T-cell (primary cell): ENCODE results near the gene GEMIN7. TPM values are rescaled to one million over a fixed set of nuclear protein-coding genes. Genes with fewer than 3 reads are reported as not detected.

ENCODE experiments used
- ATAC-seq, 4 experiments: fragments of 200-7000 bp in 3 of 4; fragments of 150-1000 bp in 1 of 4; cut with Tn5 transposase; replicated peaks in 1 of 4; 1 replicate in 3 of 4; 2 replicates in 1 of 4; pipeline ENCODE4 v1.10.0; 2021; ENCODE audit warnings: moderate library complexity in 3 of 4, mild to moderate bottlenecking in 2 of 4, moderate number of reproducible peaks in 1 of 4
- CTCF ChIA-PET, 2 donors: fragments of 300-600 bp; sonication (Branson Sonifier 250); formaldehyde crosslinking; loops; one replicate each; lab custom pipeline; 2022; ENCODE audit warnings: antibody characterized with exemption in 2 of 2; lab: Charles Lee
- POLR2A ChIA-PET, 2 donors: fragments of 300-600 bp; sonication (Branson Sonifier 250); formaldehyde crosslinking; loops; one replicate each; lab custom pipeline; 2022; ENCODE audit warnings: antibody characterized with exemption in 2 of 2; lab: Charles Lee
- DNase-seq, 35 experiments: peaks; one replicate each; pipeline versions ENCODE4 v3.0.0 to v3.0.0-alpha.2; 2013 to 2023
- H3K27ac ChIP-seq: one replicate; pipeline ENCODE4 v1.5.1; 2013; ENCODE audit warnings: low read length
- H3K27me3 ChIP-seq, 2 experiments: replicated peaks in 1 of 2; 1 replicate in 1 of 2; 2 replicates in 1 of 2; pipeline versions ENCODE4 v1.6.1 to v1.7.0; 2013; ENCODE audit warnings: low read length in 1 of 2, mixed read lengths in 1 of 2; ENCODE audit not compliant: control insufficient read depth in 2 of 2, insufficient read depth in 2 of 2; ENCODE audit errors: extremely low read depth in 1 of 2
- H3K36me3 ChIP-seq, 2 donors: 1 replicate in 1 of 2; 2 replicates in 1 of 2; pipeline versions ENCODE4 v1.6.1 to v1.7.0; 2013; ENCODE audit warnings: low read length in 1 of 2; ENCODE audit not compliant: control insufficient read depth in 2 of 2, insufficient read depth in 1 of 2; ENCODE audit errors: extremely low read depth in 1 of 2
- H3K4me1 ChIP-seq, 2 experiments: 1 replicate in 1 of 2; 2 replicates in 1 of 2; pipeline versions ENCODE4 v1.6.1 to v1.7.0; 2013; ENCODE audit warnings: low read length in 2 of 2, mixed read lengths in 1 of 2; ENCODE audit not compliant: insufficient read depth in 2 of 2, control insufficient read depth in 1 of 2; ENCODE audit errors: extremely low read depth in 1 of 2
- H3K4me3 ChIP-seq, 2 donors: 1 replicate in 1 of 2; 2 replicates in 1 of 2; pipeline versions ENCODE4 v1.5.1 to v1.7.0; 2013; ENCODE audit warnings: mild to moderate bottlenecking in 2 of 2, low read length in 1 of 2, moderate library complexity in 1 of 2; ENCODE audit not compliant: control insufficient read depth in 1 of 2; ENCODE audit errors: extremely low read depth in 1 of 2
- H3K9me3 ChIP-seq: 2 replicates; pipeline ENCODE4 v1.7.0; 2013
- H3K27ac Mint-ChIP-seq, 2 donors: one replicate each; pipeline ENCODE4 v1.8.0; 2020 to 2021; ENCODE audit warnings: mild to moderate bottlenecking in 2 of 2, mixed read lengths in 2 of 2
- H3K27me3 Mint-ChIP-seq, 2 donors: one replicate each; pipeline ENCODE4 v1.8.0; 2021 to 2022; ENCODE audit warnings: mixed read lengths in 2 of 2
- H3K36me3 Mint-ChIP-seq: one replicate; pipeline ENCODE4 v1.8.0; 2021; ENCODE audit warnings: mixed read lengths
- H3K4me1 Mint-ChIP-seq, 3 donors: one replicate each; pipeline ENCODE4 v1.8.0; 2020 to 2022; ENCODE audit warnings: mixed read lengths in 3 of 3, mild to moderate bottlenecking in 1 of 3
- H3K4me3 Mint-ChIP-seq, 3 donors: one replicate each; pipeline ENCODE4 v1.8.0; 2020 to 2022; ENCODE audit warnings: mild to moderate bottlenecking in 3 of 3, mixed read lengths in 3 of 3, moderate library complexity in 3 of 3
- H3K9me3 Mint-ChIP-seq, 3 donors: one replicate each; pipeline ENCODE4 v1.8.0; 2020 to 2022; ENCODE audit warnings: mixed read lengths in 3 of 3
- WGBS: methylation state at CpG from one replicate; pipeline ENCODE4 v1.1.5; 2013; ENCODE audit warnings: missing lambda C conversion rate; ENCODE audit not compliant: insufficient coverage; 5-methylcytosine and 5-hydroxymethylcytosine counted together
- total RNA-seq, 35 experiments: library from RNA in 6 of 35; stranded (reverse) in 6 of 35; fragments of 120-200 nt in 1 of 35; gene quantifications; one replicate each; pipeline versions ENCODE4 v1.2.1 to v1.2.4 and lab custom pipeline; 2013 to 2026

GEMIN7 gene
- total RNA-seq, 5 donors from 2014 or later (not counting 1 experiment from before 2014, with no cell fraction given), result 4.0 to 23.1 (median 22.7) TPM

GRCh38 chr19:45068041-45068440, 11.0 kb upstream of the GEMIN7 start:
- DNase-seq (no peak), ATAC-seq (no peak)
- ChIA-PET CTCF (no interaction called here), POLR2A (interaction anchor here (0.6 kb wide), 2 partner anchors 93 to 1563 kb away, joined by 5 to 6 read pairs; no protein-coding TSS in a partner anchor)
- Histone ChIP-seq H3K4me1 (no peaks in the 10 kb centered on the region), H3K27ac (no peak overlapping the region), H3K9me3 (no peaks in the 10 kb centered on the region), H3K27me3 (no peaks in the 10 kb centered on the region), H3K4me3 (no peak overlapping the region), H3K36me3 (peaks cover 28 to 62% of the 10 kb centered on the region in 2 donors)
- H3K27me3 Mint-ChIP-seq, result no peaks in the 10 kb centered on the region
- H3K36me3 Mint-ChIP-seq, result peaks cover 17% of the 10 kb centered on the region
- H3K4me1 Mint-ChIP-seq, result no peaks in the 10 kb centered on the region
- H3K27ac Mint-ChIP-seq, result no peak overlapping the region
- WGBS, result 80% methylated on average over 1 of the region's 10 CpGs
- H3K4me3 Mint-ChIP-seq, result no peak overlapping the region
- no peaks in the 10 kb centered on the region for H3K9me3 Mint-ChIP-seq

- POLR2A ChIA-PET, result no interaction called here
Measured at GRCh38 chr19:45069056-45069455, 10.0 kb upstream of the GEMIN7 start.

GRCh38 chr19:45070214-45070613, 8.8 kb upstream of the GEMIN7 start:
- H3K4me3 Mint-ChIP-seq, result no peak overlapping the region
- H3K9me3 Mint-ChIP-seq, result no peaks in the 10 kb centered on the region
- Histone ChIP-seq H3K27me3 (no peaks in the 10 kb centered on the region), H3K9me3 (no peaks in the 10 kb centered on the region), H3K4me1 (peaks cover 0 to 9% of the 10 kb centered on the region in 2 experiments), H3K36me3 (peaks cover 21 to 48% of the 10 kb centered on the region in 2 donors), H3K4me3 (no peak overlapping the region), H3K27ac (no peak overlapping the region)
- DNase-seq (no peak), ATAC-seq (no peak)
- H3K27me3 Mint-ChIP-seq, result no peaks in the 10 kb centered on the region
- H3K36me3 Mint-ChIP-seq, result peaks cover 16% of the 10 kb centered on the region
- CTCF ChIA-PET, result no interaction called here
- peaks cover 0 to 8% (median 3%) of the 10 kb centered on the region in 3 donors for H3K4me1 Mint-ChIP-seq
- WGBS, result 91% methylated on average over 5 of the region's 6 CpGs
- POLR2A ChIA-PET, result no interaction called here
- H3K27ac Mint-ChIP-seq, result no peak overlapping the region

More at GRCh38 chr19:45069056-45069455, 10.0 kb upstream of the GEMIN7 start:
- no peaks in the 10 kb centered on the region for H3K4me1 ChIP-seq
- WGBS, result 85% methylated on average over 5 of the region's 13 CpGs
- H3K27me3 ChIP-seq, result no peaks in the 10 kb centered on the region
- no peak overlapping the region for H3K4me3 Mint-ChIP-seq
- no peaks in the 10 kb centered on the region for H3K9me3 Mint-ChIP-seq
- DNase-seq (no peak), ATAC-seq (no peak)
- no peaks in the 10 kb centered on the region for H3K4me1 Mint-ChIP-seq
- peaks cover 28 to 53% of the 10 kb centered on the region in 2 donors for H3K36me3 ChIP-seq
- no peak overlapping the region for H3K4me3 ChIP-seq
- H3K27me3 Mint-ChIP-seq, result no peaks in the 10 kb centered on the region
- H3K36me3 Mint-ChIP-seq, result peaks cover 16% of the 10 kb centered on the region
- H3K9me3 ChIP-seq, result no peaks in the 10 kb centered on the region
- H3K27ac Mint-ChIP-seq, result no peak overlapping the region
- H3K27ac ChIP-seq, result no peak overlapping the region
- CTCF ChIA-PET, result no interaction called here

GRCh38 chr19:45070861-45071544, 8.1 kb upstream of the GEMIN7 start:
- WGBS, result 97% methylated on average over 18 of the region's 19 CpGs
- DNase-seq (no peak), ATAC-seq (no peak)
- Histone ChIP-seq H3K27ac (no peak overlapping the region), H3K4me1 (peaks cover 4 to 17% of the 10 kb centered on the region in 2 experiments), H3K4me3 (no peak overlapping the region), H3K9me3 (no peaks in the 10 kb centered on the region), H3K27me3 (no peaks in the 10 kb centered on the region), H3K36me3 (peaks cover 21 to 41% of the 10 kb centered on the region in 2 donors)
- H3K4me3 Mint-ChIP-seq, result no peak overlapping the region
- H3K9me3 Mint-ChIP-seq, result no peaks in the 10 kb centered on the region
- POLR2A ChIA-PET, result no interaction called here
- H3K36me3 Mint-ChIP-seq, result peaks cover 12% of the 10 kb centered on the region
- CTCF ChIA-PET, result no interaction called here
- H3K4me1 Mint-ChIP-seq, result peaks cover 0 to 12% (median 6%) of the 10 kb centered on the region in 3 donors
- no peak overlapping the region for H3K27ac Mint-ChIP-seq
- no peaks in the 10 kb centered on the region for H3K27me3 Mint-ChIP-seq

GRCh38 chr19:45071545-45071938, 7.5 kb upstream of the GEMIN7 start:
- H3K9me3 ChIP-seq, result no peaks in the 10 kb centered on the region
- no peaks in the 10 kb centered on the region for H3K27me3 ChIP-seq
- H3K27ac ChIP-seq, result no peak overlapping the region
- 96% methylated on average over 20 of the region's 25 CpGs for WGBS
- H3K4me1 ChIP-seq, result peaks cover 6 to 20% of the 10 kb centered on the region in 2 experiments
- Mint-ChIP-seq H3K27me3 (no peaks in the 10 kb centered on the region), H3K4me3 (no peak overlapping the region), H3K9me3 (no peaks in the 10 kb centered on the region), H3K27ac (no peak overlapping the region), H3K4me1 (peaks cover 2 to 14% (median 8%) of the 10 kb centered on the region in 3 donors), H3K36me3 (peaks cover 12% of the 10 kb centered on the region)
- CTCF ChIA-PET, result no interaction called here
- no peak overlapping the region for H3K4me3 ChIP-seq
- DNase-seq, result no peak
- ATAC-seq, result no peak
- POLR2A ChIA-PET, result no interaction called here
- peaks cover 21 to 39% of the 10 kb centered on the region in 2 donors for H3K36me3 ChIP-seq

GRCh38 chr19:45071969-45072790, 6.9 kb upstream of the GEMIN7 start:
- DNase-seq (no peak), ATAC-seq (no peak)
- no peaks in the 10 kb centered on the region for H3K27me3 ChIP-seq
- peaks cover 8 to 20% (median 14%) of the 10 kb centered on the region in 3 donors for H3K4me1 Mint-ChIP-seq
- H3K36me3 ChIP-seq, result peaks cover 21 to 33% of the 10 kb centered on the region in 2 donors
- peaks cover 10 to 27% of the 10 kb centered on the region in 2 experiments for H3K4me1 ChIP-seq
- H3K27me3 Mint-ChIP-seq, result no peaks in the 10 kb centered on the region
- H3K27ac Mint-ChIP-seq, result no peak overlapping the region
- no peak overlapping the region for H3K27ac ChIP-seq
- WGBS, result 93% methylated on average over 33 of the region's 34 CpGs
- ChIA-PET POLR2A (no interaction called here), CTCF (interaction anchor here in 1 of 2 donors (0.6 kb wide), 1 partner anchor 11 kb away, joined by 5 read pairs; no protein-coding TSS in a partner anchor)
- peaks cover 8% of the 10 kb centered on the region for H3K36me3 Mint-ChIP-seq
- H3K4me3 ChIP-seq, result no peak overlapping the region
- H3K9me3 ChIP-seq, result no peaks in the 10 kb centered on the region
- H3K4me3 Mint-ChIP-seq, result no peak overlapping the region
- no peaks in the 10 kb centered on the region for H3K9me3 Mint-ChIP-seq
